NB4 (cell line): Measurements from ENCODE around the gene WASF1.

Experiments
- CTCF ChIP-seq: IDR thresholded peaks from one replicate; pipeline ENCODE4 v1.5.1; 2012; ENCODE audit warnings: low read depth, low read length
- MAX ChIP-seq: IDR thresholded peaks from 2 replicates; pipeline ENCODE4 v1.6.1; 2011; ENCODE audit warnings: low read depth, low read length
- MYC ChIP-seq: IDR thresholded peaks from 2 replicates; pipeline ENCODE4 v1.6.1; 2011; ENCODE audit warnings: low read depth, low read length
- POLR2A ChIP-seq: IDR thresholded peaks from 2 replicates; pipeline ENCODE4 v1.6.1; 2011; ENCODE audit warnings: mild to moderate bottlenecking; ENCODE audit not compliant: insufficient read length; ENCODE audit errors: extremely low read depth

GRCh38 chr6:110067837-110068591, 111.5 kb downstream of the WASF1 start:
- no peak for TF ChIP-seq CTCF
- TF ChIP-seq MAX = no peak
- no peak for TF ChIP-seq POLR2A
- TF ChIP-seq MYC = no peak
